ENCODE data around the gene SIRT3.

SIRT3 gene

DNA sequence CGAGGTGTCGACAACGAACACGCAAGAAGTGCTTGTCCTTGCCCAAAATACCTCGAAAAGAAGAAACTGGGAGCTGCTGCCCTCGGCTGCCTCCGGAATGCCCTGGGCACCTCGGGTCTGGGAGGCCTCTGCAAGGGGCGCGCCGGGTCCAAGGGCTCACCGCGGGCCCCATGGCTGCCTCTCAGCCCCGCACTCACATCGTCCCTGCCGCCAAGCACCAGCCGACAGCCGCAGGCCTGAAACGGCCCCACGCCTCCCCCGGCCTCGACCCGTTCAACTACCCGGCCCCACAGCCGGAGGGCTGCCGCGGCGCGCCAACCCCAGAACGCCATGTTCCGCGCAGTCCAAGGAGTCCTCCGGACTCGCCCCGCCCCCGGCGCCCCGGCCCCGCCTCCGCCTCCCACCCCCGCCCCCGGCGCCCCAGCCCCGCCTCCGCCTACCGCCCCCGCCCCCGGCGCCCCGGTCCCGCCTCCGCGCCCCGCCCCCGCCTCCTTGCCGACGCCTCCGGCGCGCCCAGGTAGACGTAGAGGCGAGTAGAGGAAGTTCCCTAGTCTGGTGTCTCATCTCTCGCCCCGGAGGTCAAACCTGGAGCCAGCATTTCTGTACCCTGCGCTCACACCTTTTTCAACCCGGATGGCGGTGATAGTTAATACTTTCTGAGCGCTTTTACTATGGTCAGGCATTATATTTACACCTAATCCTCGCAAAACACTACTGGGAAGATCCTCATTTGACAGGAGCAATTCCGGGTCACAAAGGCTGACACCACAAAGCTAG lies at the start of gene SIRT3:
Gene SIRT3, minus strand, starts transcription at position 346 of the 777 bp plus-strand sequence. Its CDS starts 14 bp downstream, at position 332.
- DNase-seq (ENCODE audit: low spot score), result peak; percentile 89

DNA sequence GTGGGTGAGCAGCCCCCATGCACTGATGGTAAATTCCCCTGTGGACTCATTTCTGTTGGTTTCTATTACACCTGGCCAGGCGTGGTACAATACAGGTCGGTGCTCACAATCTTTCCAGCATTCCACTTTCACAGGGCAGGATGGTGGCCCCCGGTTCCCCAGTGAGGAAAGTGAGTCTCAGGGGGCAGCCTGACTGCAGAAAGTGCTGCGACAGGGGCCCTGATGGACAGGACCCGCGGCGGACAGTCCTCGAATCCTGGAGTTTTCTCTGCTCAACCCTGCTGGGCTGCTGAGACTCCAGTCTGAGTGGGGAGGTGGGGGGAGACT lies 49.7 kb upstream of the SIRT3 start:
- DNase-seq (ENCODE audit: low spot score), result no peak

DNA sequence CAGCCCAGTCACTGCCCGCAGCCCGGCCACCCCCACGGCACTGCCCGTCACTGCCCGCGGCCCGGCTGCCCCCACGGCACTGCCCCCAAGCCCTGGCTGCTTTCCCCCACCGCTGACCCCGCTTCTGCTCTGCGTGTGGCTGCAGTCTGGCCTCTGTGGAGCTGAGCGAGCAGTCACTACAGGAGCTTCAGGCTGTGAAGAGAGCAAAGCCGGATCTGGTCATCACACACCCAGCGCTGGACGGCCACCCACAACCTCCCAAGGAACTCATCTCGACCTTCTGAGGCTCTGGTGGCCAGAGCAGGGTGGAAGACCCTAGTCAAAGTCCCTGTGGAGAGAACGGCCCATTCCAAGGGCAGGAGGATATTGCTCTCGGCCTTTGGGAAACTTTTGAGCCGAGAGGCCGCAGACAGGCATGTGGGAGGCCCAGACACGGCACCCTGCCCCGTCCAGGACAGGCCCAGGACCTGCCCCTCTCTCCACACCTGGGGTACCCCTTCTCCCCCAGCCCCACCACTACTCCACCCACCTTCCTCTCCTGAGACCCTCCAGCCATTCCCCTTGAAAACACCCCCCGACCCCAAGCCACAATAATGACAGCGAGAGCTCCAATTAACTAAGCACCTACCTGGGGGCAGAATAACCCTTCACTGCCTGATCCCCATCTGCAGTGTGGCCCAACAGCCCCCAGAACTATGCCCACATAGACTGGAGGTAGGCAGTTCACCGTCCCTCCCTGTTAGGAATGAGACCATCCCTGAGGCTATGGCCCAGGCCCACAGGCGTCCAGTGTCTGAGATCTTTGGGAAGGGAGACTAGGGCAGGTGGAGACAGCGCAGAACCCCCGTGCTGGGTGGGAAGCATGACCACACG lies 49.1 kb upstream of the SIRT3 start:
- DNase-seq (ENCODE audit: low spot score), result no peak

DNA sequence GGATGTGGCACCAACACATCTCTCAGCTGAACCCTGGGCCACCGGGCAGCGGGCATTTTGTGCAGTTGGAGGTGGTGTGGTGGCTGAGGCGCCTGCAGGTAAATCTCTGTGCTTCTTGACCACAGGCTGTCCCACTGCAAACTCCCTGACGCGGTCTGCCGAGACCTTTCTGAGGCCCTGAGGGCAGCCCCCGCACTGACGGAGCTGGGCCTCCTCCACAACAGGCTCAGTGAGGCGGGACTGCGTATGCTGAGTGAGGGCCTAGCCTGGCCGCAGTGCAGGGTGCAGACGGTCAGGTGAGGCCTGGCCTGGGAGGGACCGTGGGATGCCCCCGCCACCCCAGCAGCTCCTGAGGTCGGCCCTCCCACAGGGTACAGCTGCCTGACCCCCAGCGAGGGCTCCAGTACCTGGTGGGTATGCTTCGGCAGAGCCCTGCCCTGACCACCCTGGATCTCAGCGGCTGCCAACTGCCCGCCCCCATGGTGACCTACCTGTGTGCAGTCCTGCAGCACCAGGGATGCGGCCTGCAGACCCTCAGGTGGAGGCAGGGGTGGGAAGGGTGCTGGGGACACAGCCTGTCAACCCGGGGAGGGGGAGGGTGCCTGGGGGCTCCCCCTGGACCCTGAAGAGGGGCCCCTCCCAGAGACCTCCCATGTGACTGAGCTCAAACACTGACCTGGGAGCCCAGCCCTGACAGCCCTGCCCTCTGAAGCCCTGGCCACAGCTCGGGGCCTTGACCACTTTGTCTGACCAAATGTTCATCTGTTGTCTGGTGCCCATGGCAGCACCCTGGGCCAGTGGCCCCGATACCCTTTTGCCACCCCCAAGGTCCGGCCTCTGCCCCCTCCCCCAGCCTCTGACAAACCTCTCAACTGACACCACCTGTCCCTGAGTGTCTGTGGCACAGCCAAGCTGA lies 48.2 kb upstream of the SIRT3 start:
- no peak for DNase-seq (ENCODE audit: low spot score)

DNA sequence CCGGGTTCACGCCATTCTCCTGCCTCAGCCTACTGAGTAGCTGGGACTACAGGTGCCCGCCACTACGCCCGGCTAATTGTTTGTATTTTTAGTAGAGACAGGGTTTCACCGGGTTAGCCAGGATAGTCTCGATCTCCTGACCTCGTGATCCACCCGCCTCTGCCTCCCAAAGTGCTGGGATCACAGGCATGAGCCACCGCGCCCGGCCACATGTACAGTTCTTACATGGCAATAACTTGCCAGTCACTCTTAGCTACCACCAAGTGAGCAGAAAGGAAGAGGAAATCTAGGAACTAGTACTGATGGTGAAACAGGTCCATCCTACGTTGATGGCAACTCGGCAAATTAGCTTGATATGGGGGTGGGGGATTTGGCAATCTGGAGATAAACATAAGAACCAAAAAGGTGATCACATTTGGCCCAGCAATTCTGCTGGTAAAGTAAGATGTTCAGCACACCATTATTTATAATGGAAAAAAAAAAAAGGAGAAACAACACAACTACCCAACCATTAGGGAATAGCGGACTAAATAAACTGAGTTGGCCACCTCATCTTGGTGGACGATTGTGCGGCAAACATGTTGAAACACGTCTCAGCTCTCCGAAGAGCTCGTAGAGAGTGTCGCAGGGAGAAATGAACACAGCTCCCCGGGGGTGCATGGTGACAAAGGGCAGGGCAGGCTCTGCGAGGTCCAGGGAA lies 47.4 kb upstream of the SIRT3 start:
- no peak for DNase-seq (ENCODE audit: low spot score)

DNA sequence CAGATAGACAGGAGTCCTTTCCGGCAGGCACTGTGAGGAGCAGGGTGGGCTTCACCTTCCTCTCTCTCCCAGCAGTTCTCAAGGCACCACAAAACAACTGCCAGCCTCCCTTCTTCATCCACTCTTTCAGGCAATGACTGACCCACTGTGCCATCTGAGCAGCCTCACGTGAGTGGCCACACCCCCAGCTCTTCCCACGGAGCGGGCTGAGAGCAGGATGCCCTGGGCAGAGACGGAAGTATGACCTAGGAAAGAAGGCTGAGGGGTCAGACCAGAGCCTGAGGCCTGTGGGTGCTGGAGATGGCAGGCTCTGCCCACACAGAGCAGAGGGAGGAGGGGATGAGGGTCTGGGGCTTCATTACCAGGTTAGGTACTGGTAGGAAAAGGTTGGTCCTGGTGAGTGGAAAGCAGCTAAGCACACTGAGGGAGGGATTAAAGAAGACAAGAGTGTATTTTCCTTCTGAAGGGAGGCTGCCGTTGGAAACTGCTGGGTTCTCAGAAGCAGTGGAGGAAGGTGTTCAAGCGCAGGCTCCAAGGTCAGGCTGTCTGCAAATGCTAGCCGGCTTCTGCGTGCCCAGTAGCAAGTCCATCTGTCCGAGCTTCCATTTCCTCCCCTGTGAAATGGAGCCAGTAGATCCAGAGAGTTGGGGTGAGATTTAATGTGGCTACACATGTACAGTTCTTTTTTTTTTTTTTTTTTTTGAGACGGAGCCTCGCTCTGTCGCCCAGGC lies 46.7 kb upstream of the SIRT3 start:
- no peak for DNase-seq (ENCODE audit: low spot score)

DNA sequence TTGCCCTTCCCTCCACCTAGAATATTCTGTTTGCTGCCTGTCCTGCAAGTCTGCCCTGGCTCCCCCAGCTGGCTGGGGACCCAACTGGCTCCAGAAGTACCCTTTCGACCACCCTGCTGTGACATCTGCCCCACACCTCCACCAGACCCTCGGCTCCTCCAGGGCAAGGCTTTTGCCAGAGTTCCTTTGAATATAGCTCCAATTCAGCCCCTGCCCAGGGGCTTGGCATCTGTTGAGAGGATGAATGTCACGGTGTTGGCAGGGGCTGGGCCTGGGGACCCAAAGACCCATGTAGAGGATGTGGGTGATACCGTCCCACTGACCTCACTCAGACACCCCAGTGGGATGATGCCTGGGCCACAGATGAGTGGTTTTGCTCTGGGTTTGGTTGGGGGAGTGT lies 46.0 kb upstream of the SIRT3 start:
- no peak for DNase-seq (ENCODE audit: low spot score)

DNA sequence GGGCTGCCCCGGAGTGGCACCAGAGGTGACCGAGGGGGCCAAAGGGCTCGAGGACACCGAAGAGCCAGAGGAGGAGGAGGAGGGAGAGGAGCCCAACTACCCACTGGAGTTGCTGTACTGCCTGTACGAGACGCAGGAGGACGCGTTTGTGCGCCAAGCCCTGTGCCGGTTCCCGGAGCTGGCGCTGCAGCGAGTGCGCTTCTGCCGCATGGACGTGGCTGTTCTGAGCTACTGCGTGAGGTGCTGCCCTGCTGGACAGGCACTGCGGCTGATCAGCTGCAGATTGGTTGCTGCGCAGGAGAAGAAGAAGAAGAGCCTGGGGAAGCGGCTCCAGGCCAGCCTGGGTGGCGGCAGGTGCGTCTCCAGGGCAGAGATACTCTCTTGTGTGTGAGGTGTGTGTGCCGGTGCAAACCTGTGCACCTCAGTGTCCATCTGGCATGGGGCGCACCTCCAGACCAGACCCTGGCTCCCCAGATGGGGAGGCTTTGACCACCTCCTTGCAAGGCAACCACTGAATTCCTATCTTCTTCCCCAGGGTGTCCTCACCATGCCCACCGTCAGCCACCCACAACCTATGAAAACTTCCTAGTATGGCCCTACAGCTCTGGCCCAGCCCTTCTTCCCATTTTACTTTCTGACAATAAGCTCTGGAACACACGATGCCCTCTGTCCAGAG lies 45.5 kb upstream of the SIRT3 start:
- DNase-seq (ENCODE audit: low spot score), result no peak

DNA sequence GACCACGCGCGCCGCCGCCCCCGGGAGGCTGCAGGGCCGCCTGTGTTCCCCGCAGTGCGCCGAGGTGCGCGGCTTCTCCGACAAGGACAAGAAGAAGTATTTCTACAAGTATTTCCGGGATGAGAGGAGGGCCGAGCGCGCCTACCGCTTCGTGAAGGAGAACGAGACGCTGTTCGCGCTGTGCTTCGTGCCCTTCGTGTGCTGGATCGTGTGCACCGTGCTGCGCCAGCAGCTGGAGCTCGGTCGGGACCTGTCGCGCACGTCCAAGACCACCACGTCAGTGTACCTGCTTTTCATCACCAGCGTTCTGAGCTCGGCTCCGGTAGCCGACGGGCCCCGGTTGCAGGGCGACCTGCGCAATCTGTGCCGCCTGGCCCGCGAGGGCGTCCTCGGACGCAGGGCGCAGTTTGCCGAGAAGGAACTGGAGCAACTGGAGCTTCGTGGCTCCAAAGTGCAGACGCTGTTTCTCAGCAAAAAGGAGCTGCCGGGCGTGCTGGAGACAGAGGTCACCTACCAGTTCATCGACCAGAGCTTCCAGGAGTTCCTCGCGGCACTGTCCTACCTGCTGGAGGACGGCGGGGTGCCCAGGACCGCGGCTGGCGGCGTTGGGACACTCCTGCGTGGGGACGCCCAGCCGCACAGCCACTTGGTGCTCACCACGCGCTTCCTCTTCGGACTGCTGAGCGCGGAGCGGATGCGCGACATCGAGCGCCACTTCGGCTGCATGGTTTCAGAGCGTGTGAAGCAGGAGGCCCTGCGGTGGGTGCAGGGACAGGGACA lies 44.8 kb upstream of the SIRT3 start:
- no peak for DNase-seq (ENCODE audit: low spot score)

DNA sequence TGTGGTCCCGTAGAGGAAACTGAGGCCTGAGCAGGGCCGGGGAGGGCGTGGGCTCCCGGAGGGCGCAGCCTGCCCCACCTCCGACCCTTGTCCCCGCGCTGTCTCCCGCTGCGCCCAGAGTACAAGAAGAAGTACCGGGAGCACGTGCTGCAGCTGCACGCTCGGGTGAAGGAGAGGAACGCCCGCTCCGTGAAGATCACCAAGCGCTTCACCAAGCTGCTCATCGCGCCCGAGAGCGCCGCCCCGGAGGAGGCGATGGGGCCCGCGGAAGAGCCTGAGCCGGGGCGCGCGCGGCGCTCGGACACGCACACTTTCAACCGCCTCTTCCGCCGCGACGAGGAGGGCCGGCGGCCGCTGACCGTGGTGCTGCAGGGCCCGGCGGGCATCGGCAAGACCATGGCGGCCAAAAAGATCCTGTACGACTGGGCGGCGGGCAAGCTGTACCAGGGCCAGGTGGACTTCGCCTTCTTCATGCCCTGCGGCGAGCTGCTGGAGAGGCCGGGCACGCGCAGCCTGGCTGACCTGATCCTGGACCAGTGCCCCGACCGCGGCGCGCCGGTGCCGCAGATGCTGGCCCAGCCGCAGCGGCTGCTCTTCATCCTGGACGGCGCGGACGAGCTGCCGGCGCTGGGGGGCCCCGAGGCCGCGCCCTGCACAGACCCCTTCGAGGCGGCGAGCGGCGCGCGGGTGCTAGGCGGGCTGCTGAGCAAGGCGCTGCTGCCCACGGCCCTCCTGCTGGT lies 44.0 kb upstream of the SIRT3 start:
- no peak for DNase-seq (ENCODE audit: low spot score)

DNA sequence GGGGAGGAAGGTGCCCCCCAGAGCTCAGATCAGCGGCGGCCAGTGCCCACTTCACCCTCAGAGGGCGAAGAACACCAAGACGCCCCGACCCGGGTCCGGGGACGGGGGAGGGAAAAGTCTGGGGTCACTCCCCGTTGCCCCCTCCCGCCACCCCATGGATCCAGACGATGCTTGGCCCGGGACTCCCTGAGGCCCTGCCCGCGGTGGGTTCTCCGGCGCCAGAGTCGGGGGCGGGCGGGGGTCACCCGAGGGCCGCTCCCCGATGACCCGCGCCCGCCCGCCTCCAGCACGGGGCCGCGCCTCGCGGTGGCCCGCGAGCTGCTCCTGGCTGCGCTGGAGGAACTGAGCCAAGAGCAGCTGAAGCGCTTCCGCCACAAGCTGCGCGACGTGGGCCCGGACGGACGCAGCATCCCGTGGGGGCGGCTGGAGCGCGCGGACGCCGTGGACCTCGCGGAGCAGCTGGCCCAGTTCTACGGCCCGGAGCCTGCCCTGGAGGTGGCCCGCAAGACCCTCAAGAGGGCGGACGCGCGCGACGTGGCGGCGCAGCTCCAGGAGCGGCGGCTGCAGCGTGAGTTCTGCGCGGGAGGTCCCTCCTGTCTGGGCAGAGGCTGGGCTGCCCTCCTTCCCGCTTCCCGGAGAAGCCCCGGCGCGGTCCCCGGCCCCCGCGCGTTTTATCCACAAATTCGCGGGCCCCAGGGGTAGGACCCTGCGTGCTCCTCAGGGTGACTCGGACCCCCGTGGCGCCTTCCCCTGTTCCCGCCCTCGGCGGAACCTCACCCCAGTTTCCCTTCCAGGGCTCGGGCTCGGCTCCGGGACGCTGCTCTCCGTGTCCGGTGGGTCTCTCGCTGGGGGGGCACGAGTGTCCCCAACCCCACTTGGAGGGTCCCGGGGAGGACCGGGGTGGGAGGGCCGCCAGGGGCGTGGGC lies 43.2 kb upstream of the SIRT3 start:
- no peak for DNase-seq (ENCODE audit: low spot score)

DNA sequence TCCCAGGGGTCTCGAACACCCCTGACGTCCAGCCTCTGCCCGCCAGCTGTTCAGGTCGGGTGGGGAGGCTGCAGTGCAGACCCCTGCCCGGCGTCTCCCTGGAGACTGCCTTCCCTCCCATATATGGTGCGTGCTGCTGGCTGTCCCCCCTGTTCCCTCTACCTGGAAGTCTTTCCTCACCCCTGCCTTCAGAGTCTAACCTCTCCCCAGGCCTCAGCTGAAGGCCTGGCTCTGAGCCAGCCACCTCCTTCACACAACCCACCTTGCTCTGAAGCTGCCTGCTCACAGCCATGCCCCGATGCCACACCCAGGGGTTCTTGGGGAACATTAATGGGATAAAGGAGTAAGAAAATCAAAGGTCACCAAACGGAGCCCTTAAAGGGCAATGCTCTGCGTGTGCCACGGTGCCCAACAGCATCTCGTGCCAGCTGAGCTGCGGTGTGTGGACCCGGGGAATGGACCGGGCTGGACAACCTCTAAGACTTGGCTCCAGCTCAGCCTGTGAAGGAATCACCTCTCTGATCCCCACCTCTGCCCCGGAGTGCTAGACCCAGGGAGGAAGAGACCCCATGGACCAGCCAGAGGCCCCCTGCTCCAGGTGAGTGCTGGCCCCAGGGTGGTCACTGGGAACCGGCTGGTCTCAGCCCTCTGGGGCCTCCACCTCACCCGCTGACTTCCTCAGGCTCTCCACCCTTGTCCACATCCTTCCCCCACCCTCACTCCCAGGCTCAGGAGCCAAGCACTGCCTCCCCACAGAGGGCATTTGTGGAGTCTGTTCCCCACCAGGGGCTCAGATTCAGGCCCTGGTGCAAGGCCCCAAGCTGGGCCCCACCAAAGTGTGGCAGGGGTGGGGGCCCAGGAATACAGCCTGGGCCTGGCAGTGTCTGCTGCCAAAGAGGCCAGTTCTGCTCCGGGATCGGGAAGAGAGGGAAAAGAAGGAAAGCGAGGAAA lies 42.1 kb upstream of the SIRT3 start, which contains the start of gene NLRP6:
Gene NLRP6, plus strand, starts transcription at position 407 of the 951 bp plus-strand sequence. Its CDS starts 163 bp downstream, at position 570.
- DNase-seq (ENCODE audit: low spot score), result no peak

DNA sequence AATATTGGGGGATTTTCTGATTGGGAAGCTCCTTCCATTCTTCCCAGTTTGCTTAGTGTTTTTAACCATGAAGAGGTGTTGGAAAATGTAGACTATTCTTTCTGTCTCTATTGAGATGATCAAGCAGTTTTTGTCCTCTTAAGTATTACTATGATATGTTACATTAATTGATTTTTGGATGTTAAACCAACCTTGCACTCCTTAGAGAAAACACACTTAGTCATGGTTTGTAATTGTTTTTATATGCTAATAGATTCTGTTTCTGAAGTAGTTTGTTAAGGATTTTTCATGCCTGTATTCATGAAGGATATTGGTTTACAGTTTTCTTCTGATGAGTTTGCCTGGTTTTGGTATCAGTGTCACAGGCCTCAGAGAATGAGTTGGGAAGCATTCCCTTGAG lies 40.1 kb upstream of the SIRT3 start:
- no peak for DNase-seq (ENCODE audit: low spot score)

DNA sequence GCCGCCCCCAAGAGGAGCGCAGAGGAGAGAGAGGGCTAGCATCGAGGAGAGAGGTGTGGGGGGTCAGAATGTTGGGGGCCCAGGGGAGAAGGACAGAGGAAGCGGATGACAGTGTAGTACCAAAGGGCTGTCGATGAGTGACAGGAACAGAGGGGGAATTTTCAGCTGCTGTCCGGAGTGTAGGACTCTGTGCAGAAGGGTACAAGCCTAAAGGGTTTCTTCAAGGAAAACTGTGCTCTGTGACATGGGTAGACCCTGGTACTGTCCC lies 36.7 kb upstream of the SIRT3 start:
- DNase-seq (ENCODE audit: low spot score), result no peak

DNA sequence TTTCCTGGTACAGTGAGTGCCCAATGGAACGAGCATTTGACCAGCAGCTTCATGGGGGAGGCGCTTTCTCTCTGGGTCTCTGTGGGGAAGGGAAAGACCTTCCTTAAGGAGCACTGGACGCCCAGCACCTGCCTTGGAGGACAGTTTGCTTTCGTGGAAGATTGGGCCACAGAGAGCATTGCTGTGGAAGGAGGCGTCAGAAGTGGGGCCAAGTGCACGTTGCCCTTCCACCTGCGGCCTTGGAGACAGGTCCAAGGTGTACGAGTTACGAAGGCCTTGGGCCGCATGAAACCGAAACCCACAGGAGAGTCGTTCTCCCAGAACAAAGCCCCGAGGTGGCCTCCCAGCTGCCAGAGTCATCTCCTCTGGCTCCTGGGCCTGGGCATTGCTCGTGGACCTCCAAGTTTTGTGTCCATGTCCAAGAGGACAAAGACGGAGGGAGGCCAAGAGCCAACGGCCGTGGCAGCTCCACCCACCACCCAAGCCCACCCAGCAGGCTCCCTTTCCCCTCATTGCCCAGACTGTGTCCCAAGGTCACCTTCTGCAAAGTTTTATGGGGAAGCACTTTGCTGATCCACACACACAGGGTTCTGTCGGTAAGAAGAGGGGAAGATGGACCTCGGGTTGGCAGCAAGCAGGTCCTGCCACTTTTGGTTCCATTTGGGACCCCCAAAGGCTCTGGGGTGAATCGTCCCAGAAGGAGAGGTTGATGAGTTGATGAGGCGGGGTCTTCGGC lies 36.2 kb upstream of the SIRT3 start:
- DNase-seq (ENCODE audit: low spot score), result no peak

DNA sequence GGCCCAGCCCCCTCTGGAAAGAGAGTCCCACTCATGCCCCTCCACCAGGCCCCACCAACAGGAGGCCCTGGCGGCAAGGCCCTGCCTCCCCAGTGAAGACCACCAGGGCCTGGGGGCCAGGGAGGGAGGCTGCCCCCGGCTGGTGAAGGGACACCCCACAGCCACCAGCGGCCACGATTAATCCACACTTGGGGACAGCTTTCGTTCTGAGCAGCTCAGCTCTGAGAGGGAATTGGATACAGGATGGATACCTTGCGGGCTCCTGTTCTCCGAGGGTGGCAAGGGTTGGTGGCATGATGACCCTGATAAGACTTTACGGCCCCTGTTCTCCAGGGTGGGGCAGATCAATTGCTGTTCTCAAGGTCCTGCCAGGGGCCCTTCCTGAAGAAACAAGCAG lies 35.2 kb upstream of the SIRT3 start:
- DNase-seq (ENCODE audit: low spot score), result no peak
